Aorta (tissue), 5 donors: ENCODE data around the gene RPAIN. TPM values are rescaled to one million over a fixed set of nuclear protein-coding genes. Genes with fewer than 3 reads are reported as not detected.
A peak's percentile ranks its signal among the peaks of the same experiment; 100 is the strongest.

Experiments used
- ATAC-seq: fragments of 200-7000 bp; cut with Tn5 transposase; one replicate; pipeline ENCODE4 v1.9.1; 2022; ENCODE audit warnings: moderate library complexity; ENCODE audit not compliant: low FRiP score
- DNase-seq, 2 donors: peaks; one replicate each; pipeline ENCODE4 v3.0.0-alpha.2; 2020
- H3K27ac ChIP-seq, 2 donors: one replicate each; pipeline ENCODE4 v1.5.1; 2013; ENCODE audit warnings: low read length in 2 of 2, mild to moderate bottlenecking in 2 of 2, moderate library complexity in 2 of 2, control low read depth in 1 of 2, inconsistent platforms in 1 of 2, low read depth in 1 of 2
- H3K27me3 ChIP-seq, 2 donors: one replicate each; pipeline ENCODE4 v1.6.1; 2013; ENCODE audit warnings: control low read depth in 1 of 2, low read length in 1 of 2, mild to moderate bottlenecking in 1 of 2, moderate library complexity in 1 of 2; ENCODE audit not compliant: insufficient read depth in 2 of 2, control insufficient read depth in 1 of 2
- H3K36me3 ChIP-seq, 2 donors: one replicate each; pipeline ENCODE4 v1.6.1; 2013; ENCODE audit warnings: control low read depth in 1 of 2, low read length in 1 of 2, mild to moderate bottlenecking in 1 of 2; ENCODE audit not compliant: insufficient read depth in 2 of 2, control insufficient read depth in 1 of 2
- H3K4me1 ChIP-seq, 2 donors: one replicate each; pipeline ENCODE4 v1.6.1; 2013; ENCODE audit warnings: low read length in 2 of 2, control low read depth in 1 of 2, mild to moderate bottlenecking in 1 of 2, moderate library complexity in 1 of 2; ENCODE audit not compliant: insufficient read depth in 2 of 2, control insufficient read depth in 1 of 2
- H3K4me3 ChIP-seq, 2 donors: one replicate each; pipeline ENCODE4 v1.5.1; 2013; ENCODE audit warnings: low read length in 2 of 2, control low read depth in 1 of 2, mild to moderate bottlenecking in 1 of 2
- H3K9me3 ChIP-seq: one replicate; pipeline ENCODE4 v1.6.1; 2013; ENCODE audit warnings: mild to moderate bottlenecking, low read length; ENCODE audit not compliant: control insufficient read depth
- WGBS, 2 donors: extraction: QIAGEN DNeasy Blood & Tissue Kit; methylation state at CpG; one replicate each; pipeline ENCODE4 v1.1.7; 2013; 5-methylcytosine and 5-hydroxymethylcytosine counted together
- intact Hi-C, 2 donors: fragments of 100-400 bp; cut with DNase I; formaldehyde crosslinking; loops; one replicate each; pipeline versions ENCODE4 v1.14.2 to v1.15.0; 2022
- polyA plus RNA-seq, 2 donors: library from polyadenylated mRNA; stranded (reverse); fragments of 200-250 nt; gene quantifications; one replicate each; pipeline ENCODE4 v1.2.3, GENCODE V29; 2013
- total RNA-seq, 2 donors: library from RNA; stranded (reverse); fragmentation: NEBNext Ultra II Directional; extraction: Animal tissue kit (Norgen Biotek cat#: 25700); gene quantifications; one replicate each; pipeline ENCODE4 v1.2.1, GENCODE V29; 2021
- donor health status: healthy with polysubstance abuse.
- donor health status: Bipolar disorder and iron deficiency.
- donor health status: DM: no; HTN: no; CAD: no.
- donor health status: DM: no; HTN: no; CAD: no.
- donor health status: DM: yes; HTN: yes; CAD: no.

RPAIN gene
- total and polyA plus RNA-seq, 4 donors, result 29.2 to 59.6 (median 38.3) TPM

GRCh38 chr17:5464717-5465507 lies 44.9 kb downstream of the RPAIN start:
- Histone ChIP-seq H3K9me3 (no peaks in the 10 kb centered on the region), H3K36me3 (peaks cover 0 to 2% of the 10 kb centered on the region in 2 donors), H3K4me3 (no peak overlapping the region), H3K27me3 (no peaks in the 10 kb centered on the region), H3K27ac (no peak overlapping the region), H3K4me1 (peaks cover 0 to 7% of the 10 kb centered on the region in 2 donors)
- ATAC-seq (no peak), DNase-seq (no peak)
- intact Hi-C loops, result no loop called here
- 87 to 88% methylated on average over 10 of the region's 10 CpGs for WGBS, 2 donors

DNA sequence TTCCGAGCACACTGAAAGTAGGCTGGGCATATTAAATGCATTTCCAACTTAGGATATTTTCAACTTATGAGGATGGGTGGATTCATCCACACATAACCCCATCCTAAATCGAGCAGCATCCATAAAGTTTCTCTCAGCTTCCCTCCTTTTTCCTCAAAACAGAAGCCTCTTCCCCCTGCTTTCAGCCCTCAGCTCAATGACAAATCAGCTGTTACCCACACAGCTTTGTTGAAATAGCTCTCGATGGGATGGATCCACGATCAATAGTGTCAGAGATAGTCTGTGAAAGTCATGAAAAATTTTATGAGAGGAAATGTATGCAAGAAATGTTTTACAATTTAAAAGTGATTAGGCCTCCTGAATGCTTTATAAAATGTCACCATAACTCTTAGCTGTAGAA lies 46.3 kb downstream of the RPAIN start:
- no peak for DNase-seq
- no peak for ATAC-seq
- no peak overlapping the region for H3K27ac ChIP-seq
- 91% methylated on average over 4 of the region's 4 CpGs for WGBS, 2 donors
- peaks cover 0 to 7% of the 10 kb centered on the region in 2 donors for H3K4me1 ChIP-seq
- H3K9me3 ChIP-seq, result no peaks in the 10 kb centered on the region
- H3K27me3 ChIP-seq, result no peaks in the 10 kb centered on the region
- H3K4me3 ChIP-seq, result no peak overlapping the region
- intact Hi-C loops, result no loop called here
- H3K36me3 ChIP-seq, result peaks cover 0 to 2% of the 10 kb centered on the region in 2 donors

DNA sequence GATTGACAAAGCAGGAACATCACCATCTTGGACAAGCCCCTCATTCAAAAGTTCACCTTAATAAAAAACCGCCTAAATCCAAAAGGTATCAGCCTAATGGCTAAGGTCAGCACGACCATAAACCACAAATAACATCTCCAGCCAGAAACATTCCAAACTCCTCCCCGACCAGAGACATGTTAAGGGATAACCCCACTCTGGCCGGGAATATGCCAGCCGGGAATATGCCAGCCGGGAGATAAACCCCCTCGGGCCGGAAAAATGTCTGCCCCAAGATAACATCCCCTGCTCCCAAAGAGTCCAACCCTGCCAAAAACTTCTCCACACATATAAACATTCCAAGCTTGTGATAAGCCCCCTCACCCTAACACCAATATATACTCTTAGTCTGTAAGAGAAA lies 47.4 kb downstream of the RPAIN start:
- H3K4me1 ChIP-seq, result peaks cover 0 to 7% of the 10 kb centered on the region in 2 donors
- no peaks in the 10 kb centered on the region for H3K9me3 ChIP-seq
- ATAC-seq (no peak), DNase-seq (no peak)
- peak overlapping the region in 1 of 2 donors; percentile 80 for H3K4me3 ChIP-seq
- 3 to 4% methylated on average over 8 of the region's 8 CpGs for WGBS, 2 donors
- intact Hi-C loops, result no loop called here
- no peaks in the 10 kb centered on the region for H3K36me3 ChIP-seq
- H3K27ac ChIP-seq, result no peak overlapping the region
- no peaks in the 10 kb centered on the region for H3K27me3 ChIP-seq

GRCh38 chr17:5468075-5468473 lies 48.1 kb downstream of the RPAIN start:
- intact Hi-C loops, result loop anchor here (2.0 kb wide), 1 partner anchor 19 kb away; the partner anchor contains the start of genes DERL2 (in 2 of the 2) and MIS12 (in 2 of the 2)
- Histone ChIP-seq H3K9me3 (no peaks in the 10 kb centered on the region), H3K27me3 (no peaks in the 10 kb centered on the region), H3K27ac (no peak overlapping the region), H3K36me3 (no peaks in the 10 kb centered on the region), H3K4me1 (peaks cover 0 to 7% of the 10 kb centered on the region in 2 donors), H3K4me3 (peak overlapping the region; percentile 61 to 80)
- no peak for DNase-seq
- no peak for ATAC-seq
- WGBS, 2 donors, result 0% methylated on average over 17 of the region's 17 CpGs

- H3K36me3 ChIP-seq, result peaks cover 0 to 10% of the 10 kb centered on the region in 2 donors
- H3K4me1 ChIP-seq, result peaks cover 0 to 1% of the 10 kb centered on the region in 2 donors
- H3K9me3 ChIP-seq, result no peaks in the 10 kb centered on the region
- DNase-seq (no peak), ATAC-seq (no peak)
- H3K4me3 ChIP-seq, result no peak overlapping the region
- H3K27me3 ChIP-seq, result no peaks in the 10 kb centered on the region
- H3K27ac ChIP-seq, result no peak overlapping the region
- WGBS, 2 donors, result 74 to 78% methylated on average over 3 of the region's 3 CpGs
- intact Hi-C loops, result no loop called here
Observed at GRCh38 chr17:5472511-5472910, 52.5 kb downstream of the RPAIN start.

DNA sequence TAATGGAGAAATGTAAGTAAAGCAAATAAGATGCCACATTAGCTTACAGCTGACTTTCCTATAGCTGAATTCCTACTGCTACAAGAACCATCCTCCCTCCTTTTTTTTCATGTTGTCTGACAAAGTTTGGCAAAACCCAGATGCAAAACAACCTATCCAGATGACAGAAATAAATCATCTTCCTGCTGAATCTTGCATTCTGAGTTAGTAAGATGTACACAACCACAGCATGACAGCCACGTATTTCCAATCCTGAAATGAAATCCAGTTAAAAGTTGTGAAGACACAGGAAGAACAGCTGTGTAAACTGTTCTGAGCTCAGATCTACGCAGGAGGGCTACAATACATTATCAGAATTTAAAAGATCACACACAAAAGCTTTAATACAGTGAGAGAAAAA lies 53.9 kb downstream of the RPAIN start:
- WGBS, 2 donors, result 86 to 89% methylated on average over 2 of the region's 2 CpGs
- Histone ChIP-seq H3K27ac (no peak overlapping the region), H3K4me1 (no peaks in the 10 kb centered on the region), H3K36me3 (peaks cover 4 to 12% of the 10 kb centered on the region in 2 donors), H3K4me3 (no peak overlapping the region), H3K27me3 (no peaks in the 10 kb centered on the region), H3K9me3 (no peaks in the 10 kb centered on the region)
- ATAC-seq (no peak), DNase-seq (no peak)
- intact Hi-C loops, result no loop called here

- intact Hi-C loops, result no loop called here
- H3K4me1 ChIP-seq, result no peaks in the 10 kb centered on the region
- no peaks in the 10 kb centered on the region for H3K9me3 ChIP-seq
- DNase-seq, result no peak
- 90 to 93% methylated on average over 4 of the region's 4 CpGs for WGBS, 2 donors
- H3K36me3 ChIP-seq, result peaks cover 10 to 11% of the 10 kb centered on the region in 2 donors
- no peak for ATAC-seq
- H3K4me3 ChIP-seq, result no peak overlapping the region
- no peak overlapping the region for H3K27ac ChIP-seq
- H3K27me3 ChIP-seq, result no peaks in the 10 kb centered on the region
Observed at GRCh38 chr17:5478992-5479391, 59.0 kb downstream of the RPAIN start.

DNA sequence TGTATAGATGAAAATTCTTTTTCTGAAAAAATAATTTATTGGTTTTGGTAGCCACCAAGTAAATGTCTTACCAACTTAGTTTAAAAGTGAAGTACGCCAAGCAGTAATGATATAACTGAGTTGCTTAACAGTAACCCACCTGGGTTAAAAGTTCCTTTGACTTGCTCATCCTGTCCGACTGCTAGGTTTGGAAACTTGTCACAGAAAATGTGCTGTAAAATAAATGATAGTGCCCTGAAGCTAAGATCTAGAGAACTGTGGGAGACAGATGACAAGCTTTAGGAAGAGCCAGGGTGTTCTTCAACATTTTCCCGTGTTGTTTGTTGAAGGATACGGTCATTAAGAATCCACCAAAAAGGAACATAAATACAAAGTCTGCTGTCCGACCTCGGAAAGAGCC lies 61.0 kb downstream of the RPAIN start:
- no peak overlapping the region for H3K27ac ChIP-seq
- intact Hi-C loops, result no loop called here
- DNase-seq (no peak), ATAC-seq (no peak)
- no peaks in the 10 kb centered on the region for H3K9me3 ChIP-seq
- no peaks in the 10 kb centered on the region for H3K27me3 ChIP-seq
- H3K36me3 ChIP-seq, result peaks cover 5 to 10% of the 10 kb centered on the region in 2 donors
- no peak overlapping the region for H3K4me3 ChIP-seq
- 80 to 81% methylated on average over 6 of the region's 6 CpGs for WGBS, 2 donors
- H3K4me1 ChIP-seq, result no peaks in the 10 kb centered on the region

- intact Hi-C loops, result no loop called here
- H3K4me1 ChIP-seq, result no peaks in the 10 kb centered on the region
- no peaks in the 10 kb centered on the region for H3K27me3 ChIP-seq
- 94 to 100% methylated on average over 4 of the region's 4 CpGs for WGBS, 2 donors
- DNase-seq (no peak), ATAC-seq (no peak)
- H3K36me3 ChIP-seq, result peaks cover 5 to 10% of the 10 kb centered on the region in 2 donors
- no peaks in the 10 kb centered on the region for H3K9me3 ChIP-seq
- H3K4me3 ChIP-seq, result no peak overlapping the region
- H3K27ac ChIP-seq, result no peak overlapping the region
Observed at GRCh38 chr17:5481451-5481850, 61.5 kb downstream of the RPAIN start.
